Kidney tubule cell (primary cell): ENCODE results near the gene ABLIM2.
A peak's percentile ranks its signal among the peaks of the same experiment; 100 is the strongest.

ENCODE experiments used
- DNase-seq: peaks from one replicate; pipeline ENCODE4 v3.0.0-alpha.2; 2018; ENCODE audit warnings: low spot score

The ABLIM2 gene

DNA sequence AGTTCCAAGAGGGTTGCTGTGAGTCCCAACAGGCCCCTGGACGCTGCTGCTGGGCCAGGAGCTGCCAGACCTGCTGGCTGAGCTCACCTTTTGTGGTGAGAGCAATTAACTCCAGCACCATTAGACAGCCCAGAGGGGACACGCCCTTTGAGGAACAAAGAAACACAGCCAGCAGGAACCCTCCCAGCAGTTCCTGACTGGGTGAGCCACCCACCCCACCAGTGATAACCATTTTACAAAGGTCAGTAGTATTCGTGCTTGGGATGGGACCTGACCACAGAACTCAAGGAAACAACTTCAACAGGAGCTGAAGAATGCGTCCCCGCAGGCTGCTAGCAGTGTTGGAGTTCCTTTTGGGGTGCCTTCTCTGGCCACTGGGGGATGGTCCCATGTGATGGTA lies 180.1 kb downstream of the ABLIM2 start:
- peak; percentile 41 for DNase-seq

DNA sequence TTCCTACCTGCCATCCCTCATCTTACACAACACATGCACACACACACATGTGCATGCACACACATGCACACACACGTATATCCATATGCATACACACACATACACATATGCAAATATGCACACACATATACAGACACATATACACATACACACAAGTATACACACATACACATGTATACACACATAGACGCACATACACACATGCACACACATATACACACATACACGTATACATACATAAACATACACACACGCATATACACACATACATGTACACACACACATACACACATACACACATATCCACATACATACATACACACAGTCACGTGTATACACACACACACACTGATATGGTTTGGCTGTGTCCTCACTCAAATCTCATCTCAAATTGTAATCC lies 182.0 kb downstream of the ABLIM2 start:
- DNase-seq = no peak

DNA sequence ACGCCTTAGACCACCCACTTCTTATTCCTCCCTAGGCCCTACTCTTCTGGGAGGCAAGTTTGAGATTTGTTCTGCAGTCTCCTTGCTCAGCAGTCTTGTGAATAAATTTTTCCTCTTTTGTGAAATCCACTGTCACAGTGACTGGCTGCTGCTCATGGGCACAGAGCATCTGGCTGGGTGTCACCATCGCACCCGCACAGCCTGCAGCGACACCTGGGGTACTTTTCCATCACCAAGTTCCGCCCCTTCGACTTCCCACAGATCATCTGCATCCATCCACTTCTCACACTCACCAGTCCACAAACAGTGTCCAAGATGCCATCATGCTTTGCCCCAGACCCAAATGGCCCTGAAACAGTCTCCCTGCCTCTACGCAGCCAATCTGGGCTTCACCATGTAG lies 182.6 kb downstream of the ABLIM2 start:
- no peak for DNase-seq

DNA sequence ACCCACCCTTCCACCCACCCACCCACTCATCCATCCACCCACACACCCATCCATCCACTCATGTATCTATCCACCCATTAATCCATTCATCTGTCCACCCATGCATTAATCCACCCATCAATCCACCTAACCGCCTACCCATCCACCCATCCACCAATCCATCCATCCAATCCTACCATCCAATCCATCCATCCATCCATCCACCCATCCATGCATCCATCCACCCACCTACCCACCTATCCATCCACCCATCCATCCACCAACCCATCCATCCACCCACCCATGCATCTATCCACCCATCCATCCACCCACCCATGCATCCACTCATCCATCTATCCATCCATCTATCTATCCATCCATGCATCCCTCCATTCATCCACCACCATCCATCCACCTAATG lies 184.2 kb downstream of the ABLIM2 start:
- DNase-seq = no peak

DNA sequence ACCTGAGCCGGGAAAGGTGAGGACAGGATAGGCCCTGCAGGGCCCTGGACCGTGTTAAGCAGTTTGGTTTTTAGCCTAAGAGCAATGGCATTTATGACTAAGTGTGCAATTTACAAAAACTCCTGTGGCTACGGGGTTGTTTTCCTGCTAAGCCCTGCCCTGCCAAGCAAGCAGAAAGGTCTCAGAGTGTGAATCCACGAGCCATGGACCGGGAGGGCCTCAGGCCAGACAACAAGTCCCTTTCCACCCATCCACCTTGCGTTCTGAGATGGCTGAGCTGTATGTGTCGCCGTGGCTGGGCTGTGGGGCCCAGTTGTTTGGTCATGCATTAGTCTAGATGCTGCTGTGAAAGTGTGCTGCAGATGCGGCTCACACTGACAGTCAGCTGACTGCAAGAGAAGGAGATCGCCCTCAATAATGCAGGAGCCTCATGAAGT lies 185.1 kb downstream of the ABLIM2 start:
- peak; percentile 87 for DNase-seq

DNA sequence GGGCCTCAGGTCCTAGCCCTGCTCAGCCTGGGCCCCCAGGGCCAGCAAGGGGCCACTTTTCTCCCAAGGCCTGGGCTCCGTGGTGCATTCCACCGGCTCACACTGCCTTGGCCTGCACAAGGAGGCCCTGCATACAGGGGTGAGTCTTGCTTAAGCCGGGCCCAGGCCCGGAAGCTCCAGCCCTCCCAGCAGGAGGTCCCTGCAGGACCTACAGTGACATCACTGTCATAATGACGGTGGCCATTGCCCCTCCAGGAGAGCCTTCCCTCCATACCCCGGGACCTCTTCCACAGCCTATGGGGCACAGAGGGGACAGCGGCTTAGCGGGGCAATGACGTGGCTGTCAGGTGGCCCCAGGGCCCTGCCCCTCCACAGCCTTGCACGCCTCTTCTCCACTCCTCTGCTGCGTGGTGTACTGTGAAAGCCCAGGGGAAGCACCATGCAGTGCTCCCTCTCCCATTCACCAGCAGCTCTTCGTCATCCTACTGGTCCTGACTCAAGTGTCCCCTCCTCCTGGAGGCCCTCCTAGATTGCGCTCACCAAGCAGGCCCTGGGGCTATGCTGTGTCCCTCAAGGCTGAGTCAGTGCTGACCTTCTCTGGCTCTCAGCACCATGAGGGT lies 186.6 kb downstream of the ABLIM2 start:
- DNase-seq = peak; percentile 20

DNA sequence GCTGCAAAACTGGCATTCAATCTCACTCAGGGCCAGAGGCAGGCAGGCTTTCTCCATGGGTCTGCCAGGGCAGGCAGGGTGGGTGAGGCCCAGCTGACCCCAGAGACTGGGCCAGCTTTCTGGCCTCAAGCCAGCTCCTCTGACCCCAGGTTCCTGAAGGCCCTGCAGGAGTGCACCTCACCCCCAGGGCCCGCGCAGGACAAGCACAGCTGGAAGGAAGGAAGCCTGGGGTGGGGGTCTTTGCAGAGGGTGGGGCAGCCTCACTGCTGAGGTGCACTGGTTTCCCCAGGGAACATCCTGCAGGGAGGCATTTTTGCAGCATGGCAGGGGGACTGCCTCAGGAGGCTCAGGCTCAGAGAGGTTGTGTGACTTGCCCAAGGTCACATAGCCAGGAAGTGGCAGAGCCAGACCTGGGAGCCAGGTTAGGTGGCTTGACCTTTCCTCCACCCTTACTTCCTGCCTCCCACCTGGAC lies 187.4 kb downstream of the ABLIM2 start:
- DNase-seq = no peak

DNA sequence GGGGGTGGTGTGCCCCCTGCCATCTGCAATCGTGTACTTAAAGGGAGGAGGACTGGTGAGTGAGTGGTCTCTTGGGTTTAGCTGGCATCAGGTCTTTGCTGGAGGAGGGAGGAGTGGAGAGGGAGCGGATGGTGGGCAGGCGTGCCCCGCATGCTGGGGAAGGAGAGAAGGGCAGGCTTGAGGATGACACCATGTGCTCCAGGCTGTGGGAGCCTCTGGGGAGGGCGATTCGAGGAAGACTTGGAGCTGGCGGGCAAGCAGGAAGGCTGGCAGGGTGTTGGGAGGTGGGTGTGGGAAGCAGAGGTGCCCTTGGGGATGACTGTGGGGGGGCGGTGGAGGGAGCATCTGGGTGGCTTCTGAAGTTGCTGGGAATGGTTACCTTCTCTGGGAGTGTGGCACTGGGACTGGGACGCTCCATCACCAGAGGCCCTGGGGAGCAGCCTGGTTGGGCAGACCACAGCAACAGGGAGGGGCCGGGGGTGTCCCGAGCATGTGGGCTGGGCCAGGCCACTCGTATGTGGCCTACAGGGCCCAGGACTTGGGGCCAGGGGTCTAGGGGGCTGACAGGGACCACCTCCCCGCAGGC lies 188.2 kb downstream of the ABLIM2 start:
- DNase-seq = no peak

DNA sequence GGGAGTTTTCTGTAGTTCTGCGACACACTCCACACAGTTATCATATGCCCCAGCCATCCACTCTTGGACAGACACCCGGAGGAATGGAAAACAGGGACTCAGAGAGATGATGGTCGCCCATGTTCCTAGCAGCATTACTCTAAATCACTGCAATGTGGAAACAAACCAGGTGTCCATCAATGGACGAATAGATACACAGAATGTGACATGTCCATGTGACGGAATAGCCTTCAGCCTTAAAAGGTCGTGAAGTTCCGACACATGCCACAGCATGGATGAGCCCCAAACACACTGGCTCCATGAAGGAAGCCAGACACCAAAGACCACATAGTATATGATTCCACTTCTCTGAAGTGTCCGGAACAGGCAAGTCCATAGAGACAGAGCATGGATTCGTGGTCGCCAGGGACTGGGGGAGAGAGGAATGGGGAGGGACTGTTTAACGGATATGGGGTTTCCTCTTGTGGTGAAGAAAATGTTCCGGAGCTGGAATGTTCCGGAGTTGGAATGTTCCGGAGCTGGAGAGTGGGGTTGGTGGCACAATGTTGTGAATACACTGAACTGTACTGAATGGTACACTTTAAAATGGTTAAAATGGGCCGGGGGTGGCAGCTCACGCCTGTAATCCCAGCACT lies 190.2 kb downstream of the ABLIM2 start:
- DNase-seq = no peak

DNA sequence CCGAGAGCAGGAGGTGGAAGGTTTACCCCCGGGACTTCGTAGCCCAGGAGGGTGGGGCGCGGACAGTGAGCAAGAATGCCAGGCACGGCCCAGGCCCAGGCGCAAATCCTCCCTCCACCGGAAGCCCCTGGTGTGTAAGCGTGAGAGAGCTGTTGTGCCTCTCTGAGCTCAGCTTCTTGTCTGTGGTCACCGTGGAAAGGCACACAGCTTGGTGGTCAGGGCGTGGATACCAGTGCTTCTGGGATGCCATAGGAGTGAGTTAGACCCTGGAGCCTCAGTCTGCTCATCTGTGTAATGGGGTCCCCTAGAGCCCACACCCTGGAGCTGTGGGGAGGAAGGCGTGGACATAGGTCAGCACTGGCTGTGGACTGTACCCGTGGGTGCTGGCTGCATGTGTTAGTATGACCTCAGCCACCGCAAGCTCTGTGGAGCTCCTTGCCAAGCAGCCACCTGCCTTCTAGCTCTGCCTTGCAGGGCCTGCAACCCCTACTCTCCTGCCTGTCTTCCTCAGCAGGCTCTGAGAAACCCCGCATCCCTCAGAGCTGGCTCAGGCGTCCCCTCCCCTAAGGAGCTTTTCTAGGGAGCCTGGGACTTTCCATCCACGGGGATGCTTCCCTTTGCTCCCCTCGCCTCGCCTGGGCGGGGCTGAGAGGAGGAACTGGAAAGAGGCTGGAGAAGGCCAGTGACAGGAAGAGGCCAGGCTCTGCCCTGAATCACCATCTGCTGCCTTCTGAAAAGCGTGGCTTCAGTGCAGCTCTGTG lies 190.9 kb downstream of the ABLIM2 start:
- peak; percentile 26 for DNase-seq

DNA sequence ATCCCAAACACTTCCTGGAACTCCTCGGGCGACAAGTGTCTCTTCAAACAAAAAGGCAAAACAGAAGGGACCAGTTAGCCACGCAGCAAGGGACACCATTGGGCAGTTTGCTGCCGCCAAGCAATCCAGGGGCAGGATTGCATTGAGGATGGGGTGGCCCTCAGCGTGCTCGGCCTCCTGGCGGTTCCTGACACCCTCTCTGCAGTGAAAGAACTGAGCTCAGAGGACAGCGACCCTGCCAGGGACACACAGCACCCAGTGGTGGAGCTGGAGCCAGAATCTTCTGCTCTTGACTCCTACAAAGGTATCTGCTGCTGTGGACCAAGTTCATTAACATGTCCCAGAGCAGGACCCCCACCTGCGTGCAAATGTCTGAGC lies 191.6 kb downstream of the ABLIM2 start:
- no peak for DNase-seq

DNA sequence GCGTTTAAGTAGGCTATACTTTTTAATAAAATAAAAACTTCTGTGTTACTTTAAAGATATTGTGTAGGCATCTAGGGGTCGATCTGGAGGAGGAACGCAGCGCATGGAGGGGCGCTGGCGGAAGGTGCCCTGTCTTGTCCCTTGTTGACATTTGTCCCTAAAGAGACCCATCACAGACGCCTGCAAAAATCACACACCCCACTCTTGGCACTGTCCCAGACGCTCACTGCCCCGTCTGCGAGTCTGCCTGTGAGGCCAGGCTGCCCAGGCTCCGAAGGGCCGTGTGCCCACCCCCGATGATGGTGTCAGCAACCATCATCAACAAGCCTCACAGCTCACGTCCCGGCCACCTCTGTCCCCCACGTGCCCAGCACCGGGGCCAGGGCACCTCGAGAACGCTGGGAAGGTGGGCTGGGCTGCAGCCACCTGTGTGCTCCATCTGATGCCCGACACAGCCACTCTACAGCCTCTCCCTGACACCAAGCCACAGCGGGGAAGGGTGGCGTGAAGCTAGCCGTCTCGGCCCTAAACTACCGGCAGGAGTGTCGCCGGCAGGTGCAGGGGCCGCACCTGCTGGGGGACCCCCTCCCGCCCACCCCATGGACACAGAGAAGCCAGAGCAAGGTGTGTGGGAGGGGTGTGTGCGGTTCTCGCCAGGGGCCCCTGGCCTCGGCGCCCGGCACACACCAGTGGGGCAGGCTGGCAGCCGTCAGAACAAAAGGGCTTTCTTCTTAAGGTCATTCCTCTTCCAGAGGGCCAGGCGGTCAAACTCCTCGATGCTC lies 192.1 kb downstream of the ABLIM2 start:
- DNase-seq = no peak

DNA sequence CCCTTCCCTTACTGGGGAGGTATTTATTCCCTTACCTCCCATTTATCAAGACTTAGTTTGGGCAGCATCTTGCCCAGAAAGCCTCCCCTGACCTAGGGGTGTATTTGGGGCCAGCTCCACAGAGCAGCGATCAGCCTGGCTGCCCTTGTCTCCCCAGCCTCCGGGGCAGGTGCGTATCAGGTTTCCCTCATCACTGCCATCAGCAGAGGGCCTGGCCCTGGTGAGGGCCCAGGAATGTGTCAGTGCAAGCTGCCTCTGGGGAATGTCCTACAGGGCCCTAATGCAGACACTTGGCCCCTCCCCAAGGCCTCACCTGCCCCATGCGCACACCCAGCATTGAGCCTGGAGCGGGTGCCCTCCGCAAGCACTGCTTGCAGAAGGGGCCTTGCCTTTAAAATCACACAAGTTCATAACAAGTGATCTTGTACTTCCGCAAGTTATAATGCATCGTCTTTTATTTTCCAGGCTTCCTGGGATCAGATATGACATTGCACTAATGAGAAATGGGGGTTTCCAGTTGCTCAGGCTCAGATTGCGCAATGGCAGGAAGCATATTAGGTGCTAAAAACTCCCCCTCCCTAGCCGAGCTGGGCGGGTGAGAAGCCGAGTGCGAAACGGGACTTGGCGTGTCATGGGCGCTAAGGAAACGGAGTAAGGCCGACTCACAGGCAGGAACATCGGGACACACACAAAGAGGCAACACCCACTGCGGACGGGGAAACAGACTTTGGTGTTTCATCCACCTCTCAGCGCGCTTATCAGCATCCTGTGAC lies 193.5 kb downstream of the ABLIM2 start:
- DNase-seq = peak; percentile 78

DNA sequence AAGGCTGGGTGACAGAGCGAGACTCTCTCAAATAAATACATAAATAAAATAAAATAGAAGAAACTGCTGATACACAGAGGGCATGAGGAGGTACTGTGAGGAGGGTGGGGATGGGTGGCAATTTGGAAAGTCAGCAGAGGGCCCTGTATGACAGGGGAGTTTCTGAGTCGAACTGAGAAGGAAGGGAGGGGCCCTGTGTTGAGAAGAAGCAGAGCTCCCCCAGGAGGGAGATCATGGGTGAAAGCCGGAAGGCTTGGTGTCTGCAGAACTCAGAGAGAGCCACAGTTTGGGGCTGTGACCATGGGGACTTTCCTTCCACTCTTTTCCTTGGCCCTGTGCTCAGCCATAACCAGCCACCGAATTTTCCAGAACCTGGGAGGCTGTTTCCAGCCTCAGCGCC lies 194.2 kb downstream of the ABLIM2 start:
- no peak for DNase-seq

DNA sequence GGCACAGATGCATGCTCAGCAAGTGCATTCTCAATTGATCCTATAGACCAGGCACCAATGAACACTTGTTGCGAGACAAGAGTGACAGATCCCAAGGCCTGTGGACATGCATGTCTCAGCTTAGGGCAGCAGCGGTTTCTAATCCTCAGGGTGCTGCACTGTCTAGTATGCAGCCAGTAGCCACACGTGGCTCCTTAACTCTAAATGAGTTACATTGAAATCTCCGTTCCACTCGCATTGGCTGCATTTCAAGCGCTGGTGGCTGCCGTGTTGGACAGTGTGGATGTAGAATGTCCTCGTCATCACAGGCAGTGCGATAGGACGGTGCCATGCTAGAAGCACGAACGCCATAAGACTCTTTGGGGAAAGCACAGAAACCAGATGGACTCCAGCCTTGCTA lies 194.9 kb downstream of the ABLIM2 start:
- no peak for DNase-seq

DNA sequence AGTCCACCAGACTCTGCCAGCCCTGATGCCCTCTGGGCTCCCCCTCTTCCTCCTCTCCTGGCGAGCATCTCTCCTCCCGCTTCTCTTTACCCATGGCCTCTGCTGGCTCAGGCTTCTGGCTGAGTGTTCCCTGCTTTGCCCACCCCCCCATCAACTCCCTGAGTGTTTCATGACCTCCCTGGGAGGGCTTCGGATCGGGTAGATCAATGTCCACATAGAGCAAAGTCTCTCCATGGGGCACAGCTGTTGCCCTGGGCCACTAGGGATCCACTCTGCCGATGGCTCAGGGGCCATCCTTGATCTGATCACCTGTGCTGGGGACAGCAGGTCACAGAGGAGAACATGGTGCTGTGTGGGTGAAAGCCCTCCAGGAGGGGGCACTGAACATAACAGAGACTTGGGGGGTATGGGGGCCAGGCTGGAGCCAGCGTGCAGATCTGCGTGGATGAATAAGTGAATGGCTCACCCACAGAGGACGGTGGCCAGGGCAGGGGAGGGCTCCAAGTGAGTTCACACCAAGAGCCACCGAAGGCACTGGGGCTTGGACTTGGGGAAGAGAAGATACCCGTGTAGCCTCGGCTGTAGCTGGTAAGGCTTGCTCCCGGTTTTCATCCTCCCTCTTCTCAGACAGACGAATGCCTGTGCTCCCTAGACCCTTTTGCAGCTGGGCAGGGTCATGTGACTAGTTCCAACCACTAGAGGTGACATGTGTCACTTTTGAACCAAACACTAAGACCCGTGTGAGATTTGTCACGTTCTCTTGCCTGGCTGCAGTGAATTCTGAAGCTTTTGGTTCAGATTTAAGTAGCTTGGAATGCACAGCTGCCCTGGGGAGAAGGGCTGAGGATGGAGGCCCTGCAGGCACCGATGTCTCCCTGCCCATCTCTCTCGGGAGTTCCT lies 195.8 kb downstream of the ABLIM2 start:
- no peak for DNase-seq

DNA sequence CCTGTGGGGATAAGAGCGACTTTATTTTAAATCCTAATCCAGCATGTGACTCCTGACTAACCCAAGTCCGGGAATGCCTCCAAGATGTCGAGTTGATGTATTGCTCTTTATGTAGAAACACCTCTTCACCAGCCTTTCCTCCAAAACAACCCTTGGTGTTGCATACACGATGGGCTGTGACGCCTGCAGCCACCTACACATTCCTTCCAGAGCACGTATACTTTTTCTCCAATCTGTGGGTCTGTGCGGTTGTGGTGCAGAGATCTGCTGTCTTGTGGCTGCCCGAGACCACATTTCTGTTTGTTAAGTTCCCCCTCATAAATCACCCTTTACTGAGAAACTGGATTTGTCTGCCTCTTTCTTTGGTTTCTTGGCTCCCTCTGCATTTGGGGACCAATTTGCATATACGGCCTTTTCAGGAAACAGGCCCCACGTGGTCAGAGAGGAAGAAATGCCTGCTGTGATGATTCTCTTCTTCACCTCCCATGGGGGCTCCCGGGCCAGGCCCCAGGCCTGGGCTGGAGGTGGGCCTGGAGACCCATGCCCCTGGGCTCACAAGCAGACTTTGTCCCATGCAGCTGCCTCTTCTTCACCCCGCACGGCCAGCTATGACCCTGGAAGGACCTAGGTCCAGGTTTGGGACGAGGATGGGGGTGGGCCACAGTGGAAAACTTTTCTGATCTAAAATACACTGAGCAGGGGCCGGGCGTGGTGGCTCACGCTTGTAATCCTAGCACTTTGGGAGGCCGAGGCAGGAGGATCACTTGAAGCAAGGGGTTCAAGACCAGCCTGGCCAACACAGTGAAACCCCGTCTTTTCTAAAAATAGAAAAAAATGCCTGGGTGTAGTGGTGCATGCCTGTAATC lies 197.6 kb downstream of the ABLIM2 start:
- DNase-seq = peak; percentile 85

DNA sequence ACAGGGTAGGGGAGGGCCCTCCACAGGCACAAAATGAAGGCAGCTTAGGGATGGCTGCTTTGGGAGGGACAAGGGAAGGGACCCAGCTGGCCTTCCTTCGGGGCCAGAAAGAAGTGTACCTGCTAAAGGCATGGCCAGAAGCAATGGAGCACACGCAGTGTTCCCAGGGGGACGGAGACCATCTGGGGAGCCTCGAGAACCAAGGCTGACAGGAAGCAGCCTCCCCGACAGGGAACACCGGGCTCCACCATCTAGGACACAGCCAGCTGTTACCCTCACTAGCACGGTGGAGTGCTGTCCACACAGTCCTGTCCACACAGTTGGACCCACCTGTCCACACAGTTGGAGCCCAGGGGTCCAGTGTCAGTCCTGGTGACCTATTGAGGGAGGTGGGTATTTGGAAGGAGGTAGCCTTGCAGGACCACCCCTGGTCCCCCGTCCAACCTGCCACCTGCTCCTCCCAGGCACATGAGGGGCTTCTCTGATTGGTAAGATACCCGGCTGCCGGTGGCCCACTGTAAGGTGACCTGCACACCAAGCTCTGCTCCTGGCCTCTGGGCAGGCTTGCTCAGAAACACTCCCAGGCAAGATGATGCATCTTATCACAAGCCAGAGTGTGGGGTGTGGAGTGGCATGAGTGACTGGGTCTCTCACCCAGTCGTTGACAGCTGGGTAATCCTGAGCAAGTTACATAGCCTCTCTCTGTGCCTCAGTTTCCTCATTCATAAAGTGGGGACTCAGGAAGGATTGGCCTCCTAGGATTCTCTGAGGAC lies 198.4 kb downstream of the ABLIM2 start:
- no peak for DNase-seq

DNA sequence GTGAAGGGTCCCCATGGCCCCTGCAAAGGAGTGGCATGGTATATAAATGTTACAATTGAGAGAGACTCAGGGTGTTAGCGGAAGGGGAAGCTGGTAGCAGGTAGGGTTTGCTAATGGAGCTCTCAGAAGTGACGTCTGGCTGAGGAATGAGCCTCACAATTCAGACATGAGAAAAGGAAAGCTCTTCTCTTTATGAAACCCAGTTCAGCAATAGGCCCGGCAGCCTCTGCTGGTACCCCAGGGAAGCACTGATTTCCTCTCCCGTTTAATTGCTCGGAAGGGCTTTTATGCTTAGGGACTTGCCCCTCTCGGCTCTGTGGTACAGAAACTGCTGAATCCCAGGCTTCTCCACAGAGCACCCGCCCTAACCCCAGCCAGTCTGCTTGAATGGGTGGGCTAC lies 199.5 kb downstream of the ABLIM2 start:
- no peak for DNase-seq
